K562 (cell line): ENCODE measurements around the gene ELP1. TPM values are rescaled to one million over a fixed set of nuclear protein-coding genes. Genes with fewer than 3 reads are reported as not detected.

ENCODE experiments used
- ATAC-seq: fragments of 200-7000 bp; cut with Tn5 transposase; 3 replicates; pipeline ENCODE4 v1.9.1; 2020; ENCODE audit warnings: moderate library complexity
- BruUV-seq: library from RNA; stranded (reverse); fragments of 400-500 nt; replicated peaks from 2 replicates; lab custom pipeline; 2021; lab: Mats Ljungman, UMichigan
- CTCF ChIA-PET: fragments of 300-600 bp; formaldehyde crosslinking; extraction: SDS; loops from one replicate; lab custom pipeline; 2021; ENCODE audit warnings: low intra/inter-chr PET ratio; lab: Yijun Ruan, JAX
- POLR2A ChIA-PET: fragments of 300-600, 350-650 bp; sonication (Branson Sonifier 250); formaldehyde crosslinking; extraction: SDS; loops from one replicate; lab custom pipeline; 2021; ENCODE audit warnings: antibody characterized with exemption, inconsistent platforms; lab: Yijun Ruan, JAX
- DNase-seq, 4 experiments: peaks; one replicate each; pipeline versions ENCODE4 v3.0.0 to v3.0.0-alpha.2; 2011 to 2018; ENCODE audit warnings: low spot score in 3 of 4, mixed read lengths in 3 of 4; ENCODE audit errors: extremely low read depth in 1 of 4
- FAIRE-seq: peaks from 2 replicates; lab custom pipeline; 2011; peaks lifted over from hg19 to GRCh38; lab: Jason Lieb, UNC
- H2AFZ ChIP-seq: 2 replicates; pipeline ENCODE4 v1.6.0; 2011; ENCODE audit warnings: low read depth, low read length, control low read depth, inconsistent platforms
- H3K27ac ChIP-seq: fragments of 200-600 bp; 3 replicates; pipeline ENCODE4 v1.8.0; 2011; ENCODE audit warnings: low read depth, mild to moderate bottlenecking, control low read depth, inconsistent platforms, low read length, moderate library complexity, mixed read lengths; ENCODE audit errors: extremely low read depth
- H3K27me3 ChIP-seq, 2 experiments: fragments of 300-600 bp in 1 of 2; 2 replicates in 1 of 2; 3 replicates in 1 of 2; pipeline versions ENCODE4 v1.6.0 to v1.8.0; 2011; ENCODE audit warnings: inconsistent platforms in 2 of 2, low read length in 2 of 2, mild to moderate bottlenecking in 1 of 2, mixed read lengths in 1 of 2, moderate library complexity in 1 of 2; ENCODE audit not compliant: control insufficient read depth in 2 of 2, insufficient read depth in 2 of 2
- H3K36me3 ChIP-seq: fragments of 300-600 bp; 3 replicates; pipeline ENCODE4 v1.8.0; 2011; ENCODE audit warnings: mild to moderate bottlenecking, low read length, inconsistent platforms; ENCODE audit not compliant: control insufficient read depth, insufficient read depth
- H3K4me1 ChIP-seq, 2 experiments: fragments of 200-600 bp in 1 of 2; replicated peaks in 1 of 2; 2 replicates in 1 of 2; 3 replicates in 1 of 2; pipeline versions ENCODE4 v1.5.1 to v1.8.0; 2011; ENCODE audit warnings: inconsistent platforms in 2 of 2, low read length in 2 of 2, mild to moderate bottlenecking in 1 of 2, mixed read lengths in 1 of 2, moderate library complexity in 1 of 2; ENCODE audit not compliant: control insufficient read depth in 2 of 2, insufficient read depth in 2 of 2
- H3K4me2 ChIP-seq: 2 replicates; pipeline ENCODE4 v1.6.1; 2011; ENCODE audit warnings: low read length, control low read depth, inconsistent platforms, mixed read lengths; ENCODE audit not compliant: insufficient read depth
- H3K4me3 ChIP-seq: fragments of 200-600 bp; sonication (generic), shearing (Covaris generic); 2 replicates; pipeline ENCODE4 v1.5.1; 2016; ENCODE audit warnings: control low read depth, inconsistent platforms
- H3K79me2 ChIP-seq: fragments of 200-600 bp; 3 replicates; pipeline ENCODE4 v1.8.0; 2011; ENCODE audit warnings: low read length, inconsistent platforms; ENCODE audit not compliant: control insufficient read depth, insufficient read depth
- H3K9ac ChIP-seq, 2 experiments: 2 replicates each; pipeline versions ENCODE4 v1.6.0 to v1.6.1; 2011; ENCODE audit warnings: low read depth in 2 of 2, low read length in 2 of 2, control low read depth in 1 of 2, inconsistent platforms in 1 of 2, mild to moderate bottlenecking in 1 of 2, mixed read lengths in 1 of 2; ENCODE audit not compliant: insufficient read depth in 1 of 2
- H3K9me1 ChIP-seq: one replicate; pipeline ENCODE4 v1.6.0; 2011; ENCODE audit warnings: inconsistent platforms, mild to moderate bottlenecking, low read length, moderate library complexity; ENCODE audit not compliant: control insufficient read depth, insufficient read depth
- H3K9me3 ChIP-seq: replicated peaks from 2 replicates; pipeline ENCODE4 v1.5.1; 2011; ENCODE audit warnings: low read depth, low read length, inconsistent platforms; ENCODE audit not compliant: control insufficient read depth, insufficient read depth
- H4K20me1 ChIP-seq: replicated peaks from 2 replicates; pipeline ENCODE4 v1.6.1; 2011; ENCODE audit warnings: low read length, inconsistent platforms, mixed read lengths; ENCODE audit not compliant: control insufficient read depth, insufficient read depth
- CTCF ChIP-seq, 3 experiments: IDR thresholded peaks in 2 of 3; conservative IDR thresholded peaks in 1 of 3; 2 replicates each; pipeline ENCODE4 v1.5.1; 2011 to 2012; ENCODE audit warnings: low read length in 3 of 3, mild to moderate bottlenecking in 3 of 3, control low read depth in 2 of 3, improper control_type of control experiment in 1 of 3, inconsistent platforms in 1 of 3, low read depth in 1 of 3, mixed read lengths in 1 of 3, moderate library complexity in 1 of 3; ENCODE audit not compliant: insufficient read depth in 2 of 3
- EZH2 ChIP-seq: IDR thresholded peaks from 2 replicates; pipeline ENCODE4 v1.6.1; 2012; ENCODE audit warnings: low read depth, mild to moderate bottlenecking, inconsistent platforms, low read length, borderline replicate concordance
- PTRF ChIP-seq: fragments of 450-650 bp; IDR thresholded peaks from 2 replicates; pipeline ENCODE4 v1.6.1; 2016; ENCODE audit warnings: mild to moderate bottlenecking, missing genetic modification characterization, missing compliant biosample characterization
- ZNF174 ChIP-seq: fragments of 250-450 bp; sonication (Bioruptor Pico); IDR thresholded peaks from 2 replicates; pipeline ENCODE4 v1.4.0; 2020; ENCODE audit warnings: mild to moderate bottlenecking
- ZNF398 ChIP-seq: fragments of 250-450 bp; sonication (Bioruptor Pico); IDR thresholded peaks from 2 replicates; pipeline ENCODE4 v1.8.0; 2021; ENCODE audit warnings: moderate library complexity, mild to moderate bottlenecking, inconsistent platforms
- WGBS: fragments of 100-300 bp; shearing (Covaris generic); methylation state at CpG from one replicate; pipeline ENCODE4 v1.1.6; 2016; ENCODE audit warnings: low coverage, mixed read lengths; ENCODE audit not compliant: insufficient coverage; ENCODE audit errors: missing lambda C conversion rate; 5-methylcytosine and 5-hydroxymethylcytosine counted together
- in situ Hi-C: fragments of 300-500 bp; cut with MboI; formaldehyde crosslinking; loops from 4 replicates; pipeline ENCODE4 v1.15.0; 2018; ENCODE audit warnings: inconsistent platforms, mixed read lengths
- intact Hi-C: fragments of 100-400 bp; cut with micrococcal nuclease; formaldehyde crosslinking; loops from 2 replicates; pipeline ENCODE4 v1.14.2; 2022
- polyA plus RNA-seq, 8 experiments: library from polyadenylated mRNA; depleted of rRNA in 4 of 8; stranded (reverse) in 5 of 8; unstranded in 3 of 8; fragments of >200 nt; fragmentation: Nextera tagmentation in 2 of 8; fragmentation: Illumina TruSeq in 1 of 8; extraction: Ambion mirVana in 2 of 8; extraction: Trizol in 1 of 8; gene quantifications; 2 replicates each; pipeline versions ENCODE4 v1.2.1 to v1.2.3, GENCODE V29; 2011 to 2014; ENCODE audit warnings: inconsistent platforms in 1 of 8, missing spikeins in 1 of 8
- total RNA-seq, 7 experiments: library from RNA; depleted of rRNA in 6 of 7; stranded (reverse); fragments of >200 nt in 6 of 7; fragmentation: Illumina TruSeq in 2 of 7; extraction: Trizol in 2 of 7; gene quantifications; 2 replicates each; pipeline versions ENCODE4 v1.2.1 to v1.2.3, GENCODE V29; 2011 to 2021; ENCODE audit warnings: low replicate concordance in 1 of 7

ELP1 gene
- total and polyA plus RNA-seq, 9 of the 15 experiments (the other 6 are each of a cell fraction or from before 2014, with no cell fraction given): 17.0 to 48.6 (median 39.7) TPM

- TF ChIP-seq ZNF398 (CRISPR knock-in tag) (no peak), PTRF (tag) (no peak)
- TF ChIP-seq, all 486 proteins: peak for 0
Measured at GRCh38 chr9:108836781-108837180, 97.1 kb downstream of the ELP1 start (continued).

GRCh38 chr9:108836319-108836718 is 97.6 kb downstream of the ELP1 start:
- Histone ChIP-seq H3K36me3 (no peaks in the 10 kb centered on the region), H3K27me3 (peaks cover 12 to 18% of the 10 kb centered on the region in 2 experiments; a peak in 4 of 5 replicates), H3K9me1 (no peaks in the 10 kb centered on the region), H3K9ac (no peak overlapping the region), H3K79me2 (no peaks in the 10 kb centered on the region), H3K4me3 (no peak overlapping the region), H2AFZ (no peak overlapping the region), H3K4me2 (no peak overlapping the region)
- BruUV-seq: no TSS peak
- no peak for DNase-seq
- intact Hi-C loops (no loop called here), in situ Hi-C loops (no loop called here)
- POLR2A ChIA-PET: interaction anchor here (1.0 to 1.3 kb wide), 3 partner anchors 16 to 28 kb away, joined by 3 read pairs; no protein-coding TSS in a partner anchor
- no peak for ATAC-seq
- WGBS: 4% methylated on average over 9 of the region's 9 CpGs
- TF ChIP-seq ZNF174 (CRISPR knock-in tag): no peak
- 0 out of 6 replicates have a peak, but pooled peaks of 1 of the 3 experiments have one; percentile 11 for TF ChIP-seq CTCF (IDR thresholded peaks at IDR 0.05 in 2 of 3, conservative IDR thresholded peaks at IDR 0.05 in 1 of 3; ENCODE audit: insufficient read depth in 2 of 3, low read depth in 1 of 3, low read length in 3 of 3)
- TF ChIP-seq EZH2: no peak
- TF ChIP-seq, all 486 proteins: peak for 1
- H4K20me1 ChIP-seq: no peaks in the 10 kb centered on the region
- CTCF ChIA-PET: no interaction called here
- H3K4me1 ChIP-seq: no peaks in the 10 kb centered on the region; a peak in 1 of 5 replicates
- no peak overlapping the region for H3K27ac ChIP-seq
- FAIRE-seq: no peak
- H3K9me3 ChIP-seq: no peaks in the 10 kb centered on the region
